GM19099 (cell line): ENCODE data around the gene SNX20.

Experiments used
- POLR2A ChIP-seq: IDR thresholded peaks from 3 replicates; pipeline ENCODE4 v1.6.1; 2011; ENCODE audit warnings: low read depth; ENCODE audit not compliant: insufficient read length; ENCODE audit errors: extremely low read depth

SNX20 gene

DNA sequence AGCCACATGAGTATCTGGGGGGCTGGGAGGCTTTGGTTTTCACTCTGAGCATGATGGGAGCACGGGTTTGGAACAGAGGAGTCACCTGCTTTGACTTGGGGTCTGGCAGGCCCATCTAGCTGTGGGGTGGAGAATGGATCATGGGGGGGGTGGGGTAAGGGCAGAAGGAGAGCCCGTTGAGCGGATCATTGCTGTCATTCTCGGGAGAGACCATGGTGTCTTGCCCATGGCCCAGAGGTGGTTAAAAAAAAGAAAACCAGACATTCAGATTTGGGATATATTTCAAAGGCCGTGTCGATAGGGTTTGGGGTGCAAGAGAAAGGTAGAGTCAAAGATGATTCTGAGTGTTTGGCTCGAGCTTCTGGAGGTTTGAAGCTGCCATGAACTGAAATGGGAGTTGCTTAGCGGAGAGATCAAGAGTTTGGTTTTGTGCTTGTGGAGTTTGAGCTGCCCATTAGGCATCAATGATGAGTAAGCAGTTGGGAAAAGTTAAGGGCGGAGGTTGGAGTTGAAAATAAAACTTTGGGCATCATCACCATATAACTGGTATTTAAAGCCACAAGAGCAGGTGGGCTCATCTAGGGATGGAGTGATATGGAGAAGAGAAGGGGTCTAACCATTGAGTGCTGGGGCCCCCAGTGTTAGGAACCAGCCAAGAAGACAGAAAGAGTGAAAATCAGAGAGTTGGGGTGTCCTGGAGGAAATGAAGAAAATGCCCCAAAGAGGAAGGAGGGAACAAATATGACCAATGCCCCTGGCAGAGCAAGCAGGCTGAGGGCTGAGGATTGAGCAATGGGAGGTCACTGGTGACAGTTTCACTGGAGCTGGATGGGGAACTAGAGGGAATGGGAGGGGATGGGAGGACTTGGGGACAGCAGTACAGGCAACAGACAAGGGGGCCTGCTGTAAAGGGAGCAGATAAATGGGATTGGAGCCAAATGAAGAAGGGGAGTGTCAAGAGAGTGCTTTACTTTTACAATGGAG, 14.2 kb upstream of the SNX20 start:
- no peak for TF ChIP-seq POLR2A

GRCh38 chr16:50694206-50694605, 13.1 kb upstream of the SNX20 start:
- TF ChIP-seq POLR2A, result no peak

DNA sequence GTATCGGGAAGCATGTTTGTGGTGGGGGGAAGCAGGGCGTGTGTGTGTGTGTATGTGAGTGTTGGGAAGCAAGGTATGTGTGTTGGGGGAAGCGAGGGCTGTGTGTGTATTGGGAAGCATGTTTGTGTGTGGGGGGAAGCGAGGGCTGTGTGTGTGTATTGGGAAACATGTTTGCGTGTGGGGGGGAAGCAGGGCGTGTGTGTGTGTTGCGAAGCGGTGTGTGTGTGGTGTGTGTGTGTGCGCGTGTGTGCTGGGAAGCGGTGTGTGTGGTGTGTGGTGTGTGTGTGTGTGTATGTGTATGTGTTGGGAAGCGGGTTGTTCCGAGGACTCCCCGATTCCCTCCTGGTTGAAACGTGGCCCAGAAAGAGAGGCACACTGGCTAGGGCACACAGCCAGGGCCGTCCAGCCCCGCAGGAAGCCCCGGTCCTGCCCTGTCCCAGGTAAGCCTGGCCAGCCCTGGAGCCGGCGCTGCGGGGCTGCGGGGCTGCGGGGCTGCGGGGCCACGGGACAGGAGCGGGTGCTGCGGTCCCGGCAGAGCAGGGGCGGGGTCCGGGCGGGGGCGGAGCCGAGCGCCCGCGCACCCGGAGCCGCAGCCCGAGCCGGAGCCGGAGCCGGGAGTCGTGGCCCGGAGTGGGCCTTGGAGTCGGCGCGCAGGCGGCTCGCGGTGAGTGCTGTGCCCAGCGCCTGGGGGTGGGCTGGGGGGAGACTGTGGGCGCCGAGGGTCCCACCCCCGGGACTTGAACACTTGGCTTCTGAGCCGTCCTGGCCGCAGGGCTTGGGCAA, 12.1 kb upstream of the SNX20 start, which contains the start of gene NOD2:
Gene NOD2, plus strand, starts transcription at position 608 of the 783 bp plus-strand sequence. CDS start 5,890 bp downstream, outside the sequence.
- peak; percentile 68 for TF ChIP-seq POLR2A

GRCh38 chr16:50692644-50692998, 11.5 kb upstream of the SNX20 start:
- TF ChIP-seq POLR2A, result no peak

DNA sequence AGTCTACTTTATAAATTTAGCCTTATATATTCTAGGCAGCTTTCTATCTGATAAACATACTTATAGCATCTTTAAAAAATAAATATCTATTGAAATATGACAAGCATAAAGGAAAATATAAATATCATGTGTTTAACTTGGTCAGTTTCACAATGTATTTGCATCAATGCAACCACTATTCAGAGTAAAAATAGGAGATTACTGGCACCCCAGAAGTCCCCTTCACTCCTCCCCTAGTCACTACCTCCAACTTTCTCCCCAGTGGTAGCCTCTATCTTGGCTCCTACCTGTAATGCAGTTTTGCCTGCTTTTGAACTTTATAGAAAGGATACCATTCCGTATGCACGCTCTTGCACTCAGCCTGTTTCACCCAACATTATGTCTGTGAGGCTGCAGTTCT, 9.1 kb upstream of the SNX20 start:
- no peak for TF ChIP-seq POLR2A

GRCh38 chr16:50688867-50689266, 7.8 kb upstream of the SNX20 start:
- no peak for TF ChIP-seq POLR2A

DNA sequence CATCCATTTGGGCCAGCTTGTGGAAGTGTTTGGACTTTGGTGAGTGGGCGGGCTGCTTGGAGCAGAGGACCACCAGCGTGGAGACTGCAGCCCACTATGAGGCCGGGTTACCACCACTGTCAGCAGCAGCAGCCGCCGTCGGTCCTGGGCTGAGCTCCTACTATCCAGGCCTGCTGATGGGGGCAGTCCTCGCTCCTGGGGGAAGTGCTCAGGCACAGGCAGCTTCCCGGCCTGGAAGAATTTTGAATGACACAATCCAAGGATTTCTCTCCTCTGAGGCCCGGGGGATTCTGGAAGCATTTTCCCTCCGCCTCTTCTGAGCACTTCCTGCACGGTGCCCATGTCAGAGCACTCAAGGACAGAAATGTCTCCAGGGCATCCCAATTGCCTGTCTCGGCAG, 7.0 kb upstream of the SNX20 start:
- TF ChIP-seq POLR2A, result no peak

DNA sequence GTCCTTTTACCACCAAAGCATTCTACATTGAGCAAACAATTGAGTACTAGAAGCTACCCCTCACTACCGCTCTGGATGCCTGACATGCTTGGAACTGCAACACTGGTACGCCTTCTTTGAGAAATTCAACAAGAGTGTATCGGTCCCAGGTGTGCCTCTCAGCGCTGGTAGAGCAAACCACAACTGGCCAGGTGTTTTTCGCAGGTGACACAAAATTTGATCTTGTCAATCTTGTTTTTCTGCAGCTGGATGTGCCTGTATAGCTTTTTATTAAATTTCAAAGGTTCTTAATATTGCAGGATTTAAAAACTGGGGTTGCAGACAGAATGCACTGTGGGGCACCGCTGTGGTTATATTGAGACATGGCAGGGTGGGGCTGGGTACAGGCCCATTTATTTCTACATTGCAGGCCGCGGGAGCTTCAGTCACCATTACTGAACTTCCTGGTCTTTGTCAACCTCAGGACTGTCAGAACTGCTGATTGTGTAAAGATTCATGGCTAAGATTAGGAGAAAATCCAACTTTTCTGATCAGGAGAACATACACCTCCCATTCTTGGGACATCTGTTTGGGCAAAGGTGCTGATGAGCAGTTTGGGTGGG, 4.5 kb upstream of the SNX20 start:
- no peak for TF ChIP-seq POLR2A

GRCh38 chr16:50684823-50685461, 3.8 kb upstream of the SNX20 start:
- peak; percentile 3 for TF ChIP-seq POLR2A

GRCh38 chr16:50683689-50684374, 2.7 kb upstream of the SNX20 start:
- peak; percentile 59 for TF ChIP-seq POLR2A

DNA sequence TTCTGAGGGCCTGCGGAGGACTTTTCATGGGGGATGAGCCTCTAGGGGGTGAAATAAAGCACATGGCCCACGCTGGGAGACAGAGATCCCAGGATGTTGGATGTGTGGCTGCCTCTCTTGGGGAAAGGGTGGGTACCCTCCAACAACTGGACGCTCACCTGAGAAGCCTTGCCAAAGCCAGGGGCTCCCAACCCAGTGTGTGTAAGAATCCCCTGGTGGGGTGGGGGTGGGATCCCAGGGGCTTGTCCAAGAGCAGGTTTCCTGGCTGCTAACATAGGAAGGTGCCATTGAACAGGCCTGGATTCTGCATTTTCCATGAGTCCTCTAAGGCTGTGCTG, 587 bp downstream of the SNX20 start:
- no peak for TF ChIP-seq POLR2A

- no peak for TF ChIP-seq POLR2A
Observed at GRCh38 chr16:50679676-50680555, 1.2 kb downstream of the SNX20 start.

GRCh38 chr16:50679266-50679665, 1.8 kb downstream of the SNX20 start:
- TF ChIP-seq POLR2A, result no peak
